Measurements from ENCODE around the gene ADAM33. TPM values are rescaled to one million over a fixed set of nuclear protein-coding genes. Genes with fewer than 3 reads are reported as not detected.

ADAM33 gene
- total and polyA plus RNA-seq, 2 donors (not counting 1 experiment from before 2014, with no cell fraction given), result not detected

- ChIA-PET POLR2A (no interaction called here), CTCF (no interaction called here)
- Mint-ChIP-seq H3K27me3 (peaks cover 10% of the 10 kb centered on the region), H3K27ac (no peak overlapping the region), H3K4me1 (no peaks in the 10 kb centered on the region), H3K4me3 (no peak overlapping the region), H3K9me3 (ENCODE audit: insufficient read depth) (no peaks in the 10 kb centered on the region)
- Histone ChIP-seq H3K36me3 (replicated peaks in 1 of 2; ENCODE audit: control extremely low read depth in 1 of 2, control insufficient read depth in 1 of 2, extremely low read depth in 1 of 2, insufficient read depth in 2 of 2, low read length in 1 of 2) (no peaks in the 10 kb centered on the region), H3K4me3 (ENCODE audit: control extremely low read depth in 1 of 5, extremely low read depth in 1 of 5, insufficient read depth in 1 of 5, low read depth in 2 of 5, low read length in 4 of 5) (no peak overlapping the region), H3K9ac (ENCODE audit: low read length) (no peak overlapping the region), H3K27me3 (replicated peaks in 1 of 4; ENCODE audit: control extremely low read depth in 1 of 4, control insufficient read depth in 3 of 4, insufficient read depth in 4 of 4, low read length in 3 of 4) (peaks cover 0 to 5% (median 0%) of the 10 kb centered on the region in 4 experiments), H3K79me2 (ENCODE audit: control insufficient read depth, insufficient read depth, low read length) (no peaks in the 10 kb centered on the region), H2AFZ (ENCODE audit: insufficient read depth, low read depth, low read length, poor library complexity, severe bottlenecking) (no peak overlapping the region), H3K4me1 (ENCODE audit: control insufficient read depth in 2 of 2, insufficient read depth in 2 of 2, low read length in 2 of 2) (no peaks in the 10 kb centered on the region), H4K20me1 (ENCODE audit: control insufficient read depth, insufficient read depth, low read length, poor library complexity, severe bottlenecking) (no peaks in the 10 kb centered on the region), H3K4me2 (replicated peaks; ENCODE audit: low read depth, low read length, poor library complexity, severe bottlenecking) (no peak overlapping the region), H3K27ac (ENCODE audit: low read length in 2 of 2) (no peak overlapping the region), H3K9me3 (ENCODE audit: control extremely low read depth in 1 of 3, control insufficient read depth in 2 of 3, insufficient read depth in 1 of 3, low read length in 2 of 3) (no peaks in the 10 kb centered on the region)
- 83% methylated on average over 13 of the region's 14 CpGs for WGBS (ENCODE audit: insufficient coverage)
- ATAC-seq (ENCODE audit: low read depth) (no peak), DNase-seq (no peak)
- intact Hi-C loops (cut with micrococcal nuclease), result no loop called here
- TF ChIP-seq EZH2 (IDR thresholded peaks at IDR 0.05; ENCODE audit: borderline replicate concordance, insufficient read depth, low read depth, low read length, poor library complexity, severe bottlenecking) (no peak), CTCF (IDR thresholded peaks at IDR 0.05) (no peak)
Measured at GRCh38 chr20:3705491-3705969, 23.7 kb upstream of the ADAM33 start.

GRCh38 chr20:3704087-3704486, 22.3 kb upstream of the ADAM33 start:
- intact Hi-C loops (cut with micrococcal nuclease), result no loop called here
- H3K4me1 ChIP-seq (ENCODE audit: control insufficient read depth in 2 of 2, insufficient read depth in 2 of 2, low read length in 2 of 2), result no peaks in the 10 kb centered on the region
- H3K4me3 Mint-ChIP-seq, result no peak overlapping the region
- H3K27ac ChIP-seq (ENCODE audit: low read length in 2 of 2), result no peak overlapping the region
- DNase-seq (no peak), ATAC-seq (ENCODE audit: low read depth) (no peak)
- H3K27ac Mint-ChIP-seq, result no peak overlapping the region
- CTCF ChIA-PET, result interaction anchor here (1.2 kb wide), 1 partner anchor 27 kb away, joined by 5 read pairs; no protein-coding TSS in a partner anchor
- peaks cover 0 to 4% (median 0%) of the 10 kb centered on the region in 4 experiments for H3K27me3 ChIP-seq (replicated peaks in 1 of 4; ENCODE audit: control extremely low read depth in 1 of 4, control insufficient read depth in 3 of 4, insufficient read depth in 4 of 4, low read length in 3 of 4)
- WGBS (ENCODE audit: insufficient coverage), result 77% methylated on average over 5 of the region's 5 CpGs
- no peak overlapping the region for H3K4me2 ChIP-seq (replicated peaks; ENCODE audit: low read depth, low read length, poor library complexity, severe bottlenecking)
- POLR2A ChIA-PET, result interaction anchor here (0.6 kb wide), 1 partner anchor 37 kb away, joined by 10 read pairs; no protein-coding TSS in a partner anchor
- H3K36me3 ChIP-seq (replicated peaks in 1 of 2; ENCODE audit: control extremely low read depth in 1 of 2, control insufficient read depth in 1 of 2, extremely low read depth in 1 of 2, insufficient read depth in 2 of 2, low read length in 1 of 2), result no peaks in the 10 kb centered on the region
- H3K9ac ChIP-seq (ENCODE audit: low read length), result no peak overlapping the region
- H3K9me3 ChIP-seq (ENCODE audit: control extremely low read depth in 1 of 3, control insufficient read depth in 2 of 3, insufficient read depth in 1 of 3, low read length in 2 of 3), result no peaks in the 10 kb centered on the region
- H3K79me2 ChIP-seq (ENCODE audit: control insufficient read depth, insufficient read depth, low read length), result no peaks in the 10 kb centered on the region
- no peaks in the 10 kb centered on the region for H4K20me1 ChIP-seq (ENCODE audit: control insufficient read depth, insufficient read depth, low read length, poor library complexity, severe bottlenecking)
- H3K4me3 ChIP-seq (ENCODE audit: control extremely low read depth in 1 of 5, extremely low read depth in 1 of 5, insufficient read depth in 1 of 5, low read depth in 2 of 5, low read length in 4 of 5), result no peak overlapping the region
- no peaks in the 10 kb centered on the region for H3K9me3 Mint-ChIP-seq (ENCODE audit: insufficient read depth)
- H3K4me1 Mint-ChIP-seq, result no peaks in the 10 kb centered on the region
- peaks cover 10% of the 10 kb centered on the region for H3K27me3 Mint-ChIP-seq
- H2AFZ ChIP-seq (ENCODE audit: insufficient read depth, low read depth, low read length, poor library complexity, severe bottlenecking), result no peak overlapping the region
- TF ChIP-seq EZH2 (IDR thresholded peaks at IDR 0.05; ENCODE audit: borderline replicate concordance, insufficient read depth, low read depth, low read length, poor library complexity, severe bottlenecking), result no peak
- no peak for TF ChIP-seq CTCF (IDR thresholded peaks at IDR 0.05)

All from B cell (primary cell).